K562 (cell line): ENCODE results near the gene GJC2. TPM values are rescaled to one million over a fixed set of nuclear protein-coding genes. Genes with fewer than 3 reads are reported as not detected.

ENCODE experiments used
- ARID3B ChIP-seq: fragments of 250-450 bp; sonication (Bioruptor Pico); IDR thresholded peaks from 2 replicates; pipeline ENCODE4 v1.4.0; 2020; ENCODE audit warnings: borderline replicate concordance
- ARID4B ChIP-seq: sonication (generic); formaldehyde crosslinking; IDR thresholded peaks from 2 replicates; pipeline ENCODE4 v1.8.0; 2022; ENCODE audit warnings: mild to moderate bottlenecking, missing genetic modification reagents
- E2F5 ChIP-seq: sonication (generic); formaldehyde crosslinking; IDR thresholded peaks from 2 replicates; pipeline ENCODE4 v1.8.0; 2022; ENCODE audit warnings: mild to moderate bottlenecking, missing genetic modification reagents
- ILK ChIP-seq: fragments of 450-650 bp; IDR thresholded peaks from 2 replicates; pipeline ENCODE4 v1.6.1; 2016; ENCODE audit warnings: missing genetic modification characterization, low read depth, mild to moderate bottlenecking, missing compliant biosample characterization, moderate library complexity, borderline replicate concordance
- KAT8 ChIP-seq: fragments of 450-650 bp; IDR thresholded peaks from 2 replicates; pipeline ENCODE4 v1.6.1; 2016; ENCODE audit warnings: low read depth, mild to moderate bottlenecking
- MAFK ChIP-seq: IDR thresholded peaks from 2 replicates; pipeline ENCODE4 v1.6.1; 2011; ENCODE audit warnings: low read length, improper control_type of control experiment
- MXI1 ChIP-seq: IDR thresholded peaks from 2 replicates; pipeline ENCODE4 v1.6.1; 2011; ENCODE audit warnings: low read depth, mild to moderate bottlenecking, improper control_type of control experiment, low read length
- NR0B1 ChIP-seq: fragments of 450-650 bp; IDR thresholded peaks from one replicate; pipeline ENCODE4 v1.6.1; 2018; ENCODE audit warnings: mild to moderate bottlenecking, moderate library complexity; ENCODE audit not compliant: partially characterized antibody
- PBX2 ChIP-seq, 2 experiments: IDR thresholded peaks in 1 of 2; conservative IDR thresholded peaks in 1 of 2; 2 replicates each; pipeline ENCODE4 v1.6.1; 2016; ENCODE audit warnings: low read depth in 2 of 2, mild to moderate bottlenecking in 1 of 2, missing compliant biosample characterization in 1 of 2, missing genetic modification characterization in 1 of 2, moderate library complexity in 1 of 2
- SMAD2 ChIP-seq: fragments of 150-350 bp; IDR thresholded peaks from 2 replicates; pipeline ENCODE4 v1.6.1; 2014; ENCODE audit warnings: low read depth, mild to moderate bottlenecking, low read length
- SMAD4 ChIP-seq: fragments of 250-450 bp; sonication (Bioruptor Pico); conservative IDR thresholded peaks from 2 replicates; pipeline ENCODE4 v1.8.0; 2021; ENCODE audit warnings: inconsistent platforms, mild to moderate bottlenecking, moderate library complexity
- U2AF1 ChIP-seq: fragments of 200-400 bp; formaldehyde crosslinking; optimal IDR thresholded peaks from 2 replicates; pipeline ENCODE3; 2017; ENCODE audit warnings: mild to moderate bottlenecking, low read depth, low read length, moderate library complexity
- ZFX ChIP-seq: sonication (generic); formaldehyde crosslinking; IDR thresholded peaks from 2 replicates; pipeline ENCODE4 v1.8.0; 2022; ENCODE audit warnings: mild to moderate bottlenecking, missing genetic modification reagents, moderate library complexity
- ZNF253 ChIP-seq: fragments of 250-450 bp; sonication (Bioruptor Pico); conservative IDR thresholded peaks from 2 replicates; pipeline ENCODE4 v1.6.1; 2021; ENCODE audit warnings: mild to moderate bottlenecking
- ZNF583 ChIP-seq: fragments of 250-450 bp; sonication (Bioruptor Pico); IDR thresholded peaks from 2 replicates; pipeline ENCODE4 v1.4.0; 2020
- polyA plus RNA-seq, 8 experiments: library from polyadenylated mRNA; depleted of rRNA in 4 of 8; stranded (reverse) in 5 of 8; unstranded in 3 of 8; fragments of >200 nt; fragmentation: Nextera tagmentation in 2 of 8; fragmentation: Illumina TruSeq in 1 of 8; extraction: Ambion mirVana in 2 of 8; extraction: Trizol in 1 of 8; gene quantifications; 2 replicates each; pipeline versions ENCODE4 v1.2.1 to v1.2.3, GENCODE V29; 2011 to 2014; ENCODE audit warnings: inconsistent platforms in 1 of 8, missing spikeins in 1 of 8
- total RNA-seq, 7 experiments: library from RNA; depleted of rRNA in 6 of 7; stranded (reverse); fragments of >200 nt in 6 of 7; fragmentation: Illumina TruSeq in 2 of 7; extraction: Trizol in 2 of 7; gene quantifications; 2 replicates each; pipeline versions ENCODE4 v1.2.1 to v1.2.3, GENCODE V29; 2011 to 2021; ENCODE audit warnings: low replicate concordance in 1 of 7

GJC2 gene
- total and polyA plus RNA-seq, 9 of the 15 experiments (the other 6 are each of a cell fraction or from before 2014, with no cell fraction given), result 0.03 to 0.62 (median 0.11) TPM; not detected in 2

GRCh38 chr1:228164561-228165371 lies 15.0 kb downstream of the GJC2 start (continued):
- no peak for TF ChIP-seq ARID3B (CRISPR knock-in tag)
- TF ChIP-seq SMAD4 (CRISPR knock-in tag), result peak; percentile 89
- no peak for TF ChIP-seq NR0B1
- no peak for TF ChIP-seq SMAD2
- no peak for TF ChIP-seq ZNF253
- no peak for TF ChIP-seq ZNF583 (CRISPR knock-in tag)
- peak; percentile 62; the same call in 1 of the 2 replicates for TF ChIP-seq ARID4B (CRISPR knock-in tag)
- TF ChIP-seq ILK (tag), result no peak
- 0 out of 2 replicates have a peak, but pooled peaks have one; percentile 24 for TF ChIP-seq E2F5 (CRISPR knock-in tag)
- no peak for TF ChIP-seq MXI1
- no peak for TF ChIP-seq KAT8
- TF ChIP-seq PBX2 (CRISPR knock-in tag; IDR thresholded peaks at IDR 0.05; ENCODE audit: low read depth), result no peak
- peak; percentile 46 for TF ChIP-seq PBX2 (tag; conservative IDR thresholded peaks at IDR 0.05; ENCODE audit: low read depth)
- peak; percentile 21; the same call in 1 of the 2 replicates for TF ChIP-seq MAFK
- no peak for TF ChIP-seq U2AF1
- TF ChIP-seq ZFX (CRISPR knock-in tag), result no peak
